ENCODE data around the gene CCDC91.

GRCh38 chr12:28218875-28219274, 28.6 kb downstream of the CCDC91 start:
- TF ChIP-seq TAF1 (IDR thresholded peaks at IDR 0.05; ENCODE audit: borderline replicate concordance, low read depth, low read length) = no peak
- TF ChIP-seq POLR2AphosphoS5 (IDR thresholded peaks at IDR 0.05; ENCODE audit: low read depth, low read length) = no peak
